GM21367 (cell line): ENCODE data around the gene CAVIN1.
A peak's percentile ranks its signal among the peaks of the same experiment; 100 is the strongest.
"Not testable (repeated sequence)": the region's sequence is repeated elsewhere in the genome, so short reads cannot be mapped to it uniquely, and the experiment has no call there.

Source experiments
- ATAC-seq: cut with Tn5 transposase; IDR thresholded peaks from one replicate; pipeline ENCODE4 v1.9.1; 2021; ENCODE audit not compliant: unreplicated experiment

CAVIN1 gene

GRCh38 chr17:42406615-42407288 is 16.3 kb downstream of the CAVIN1 start:
- ATAC-seq, result no peak

- ATAC-seq, result no peak
Measured at GRCh38 chr17:42405963-42406495, 17.0 kb downstream of the CAVIN1 start.

GRCh38 chr17:42405076-42405475 is 18.0 kb downstream of the CAVIN1 start:
- ATAC-seq, result no peak

GRCh38 chr17:42404326-42405055 is 18.6 kb downstream of the CAVIN1 start:
- ATAC-seq, result no peak

GRCh38 chr17:42403150-42403549 is 19.9 kb downstream of the CAVIN1 start:
- ATAC-seq, result no peak

GRCh38 chr17:42402117-42402516 is 20.9 kb downstream of the CAVIN1 start:
- ATAC-seq, result no peak

- ATAC-seq, result not testable (repeated sequence)
Measured at GRCh38 chr17:42400844-42401375, 22.1 kb downstream of the CAVIN1 start.

GRCh38 chr17:42399948-42400843 is 22.9 kb downstream of the CAVIN1 start:
- ATAC-seq, result no peak

GRCh38 chr17:42399121-42399520 is 23.9 kb downstream of the CAVIN1 start:
- ATAC-seq, result no peak

- not testable (repeated sequence) for ATAC-seq
Measured at GRCh38 chr17:42395601-42396000, 27.5 kb downstream of the CAVIN1 start.

GRCh38 chr17:42394838-42395237 is 28.2 kb downstream of the CAVIN1 start:
- no peak for ATAC-seq

GRCh38 chr17:42392692-42393415 is 30.2 kb downstream of the CAVIN1 start:
- no peak for ATAC-seq

GRCh38 chr17:42391439-42391838 is 31.6 kb downstream of the CAVIN1 start:
- ATAC-seq, result not testable (repeated sequence)

- no peak for ATAC-seq
Measured at GRCh38 chr17:42389899-42390298, 33.2 kb downstream of the CAVIN1 start.

GRCh38 chr17:42389135-42389417 is 34.0 kb downstream of the CAVIN1 start:
- ATAC-seq, result peak; percentile 12

- ATAC-seq, result peak; percentile 80
Measured at GRCh38 chr17:42388381-42389134, 34.5 kb downstream of the CAVIN1 start, which contains the start of gene STAT3. STAT3 (minus strand) TSS chr17:42388442; CDS start chr17:42348516, 39,926 bp downstream.

GRCh38 chr17:42387661-42388380 is 35.2 kb downstream of the CAVIN1 start:
- peak; percentile 1 for ATAC-seq

GRCh38 chr17:42386777-42387657 is 36.0 kb downstream of the CAVIN1 start:
- ATAC-seq, result no peak
